ENCODE data around the gene IFT81.
"Not testable (repeated sequence)": the region's sequence is repeated elsewhere in the genome, so short reads cannot be mapped to it uniquely, and the experiment has no call there.

IFT81 gene

DNA sequence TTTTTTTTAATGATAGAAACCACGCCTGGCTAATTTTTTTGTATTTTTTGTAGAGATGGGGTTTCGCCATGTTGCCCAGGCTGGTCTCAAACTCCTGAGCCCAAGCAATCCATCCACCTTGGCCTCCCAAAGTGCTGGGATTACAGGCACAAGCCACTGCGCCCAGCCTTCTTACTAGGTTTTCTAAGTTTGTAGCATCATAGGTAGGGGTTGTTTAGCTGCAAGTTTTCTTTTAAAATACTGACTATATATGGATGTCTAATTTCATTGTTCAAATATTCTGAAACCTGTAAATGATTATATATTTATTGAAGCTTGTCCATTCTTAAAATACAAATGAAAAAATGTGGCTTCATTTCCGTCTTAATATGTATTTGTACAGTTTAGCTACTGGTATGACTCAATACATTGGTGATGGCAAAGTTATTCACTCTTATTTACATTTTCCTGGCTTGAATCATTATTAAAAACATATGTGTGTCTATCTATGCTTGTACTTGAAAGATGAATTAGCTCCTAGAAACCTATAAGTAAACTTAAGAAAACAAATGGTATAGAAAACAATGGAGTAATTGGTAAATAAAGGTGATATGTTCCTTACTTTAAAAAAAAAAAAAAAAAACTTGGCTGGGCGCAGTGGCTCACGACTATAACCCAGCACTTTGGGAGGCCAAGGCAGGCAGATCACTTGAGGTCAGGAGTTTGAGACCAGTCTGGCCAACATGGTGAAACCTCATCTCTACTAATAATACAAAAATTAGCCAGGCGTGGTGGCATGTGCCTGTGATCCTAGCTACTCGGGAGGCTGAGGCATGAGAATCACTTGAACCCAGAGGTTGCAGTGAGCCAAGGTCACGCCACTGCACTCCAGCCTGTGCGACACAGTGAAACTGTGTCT is 87.7 kb downstream of the IFT81 start:
- not testable (repeated sequence) for FAIRE-seq

DNA sequence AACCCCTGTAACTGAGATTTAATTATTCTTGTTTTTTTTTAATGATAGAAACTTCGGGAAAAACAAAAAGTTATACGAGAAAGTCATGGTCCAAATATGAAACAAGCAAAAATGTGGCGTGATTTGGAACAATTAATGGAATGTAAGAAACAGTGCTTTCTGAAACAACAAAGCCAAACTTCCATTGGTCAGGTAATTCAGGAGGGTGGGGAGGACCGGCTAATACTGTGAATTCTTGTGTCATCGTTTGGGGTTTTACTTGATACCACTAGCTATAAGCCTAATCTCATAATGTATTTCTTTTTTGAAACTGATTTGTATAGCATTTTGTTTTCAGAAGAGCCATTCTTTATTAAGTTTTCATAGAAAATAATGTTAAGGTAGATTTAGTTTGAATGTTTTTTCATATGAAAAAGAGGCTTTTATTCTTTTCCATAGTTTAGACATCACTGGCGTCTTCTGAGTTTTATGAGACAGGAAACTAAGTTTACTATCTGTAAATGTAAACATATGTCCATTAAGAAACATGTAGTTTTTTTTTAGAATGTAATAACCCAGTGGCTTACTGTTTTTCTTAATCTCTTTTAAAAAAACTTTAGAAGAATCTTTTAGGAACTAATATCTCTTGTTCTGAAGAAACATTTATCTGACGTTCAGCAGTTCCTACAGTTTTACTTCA is 94.0 kb downstream of the IFT81 start:
- peak; percentile 30 for FAIRE-seq

DNA sequence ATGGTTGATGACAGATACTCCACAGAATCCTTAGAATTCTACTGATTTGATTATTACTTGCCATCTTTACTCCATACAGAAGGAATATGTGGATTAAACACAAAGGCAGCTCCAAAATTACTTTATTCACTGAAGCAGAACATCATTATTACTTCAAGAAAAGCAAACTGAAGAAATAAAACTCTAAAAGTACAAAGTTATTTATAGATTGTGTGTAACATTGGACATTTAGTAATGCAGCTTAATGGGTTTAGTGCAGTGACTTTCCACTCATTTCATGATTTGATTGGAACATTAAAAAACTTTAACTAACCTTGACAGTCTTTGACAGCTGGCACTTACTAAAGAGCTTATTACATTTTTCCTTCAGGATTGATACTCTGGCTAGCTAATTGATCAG is 97.9 kb downstream of the IFT81 start:
- FAIRE-seq = no peak

DNA sequence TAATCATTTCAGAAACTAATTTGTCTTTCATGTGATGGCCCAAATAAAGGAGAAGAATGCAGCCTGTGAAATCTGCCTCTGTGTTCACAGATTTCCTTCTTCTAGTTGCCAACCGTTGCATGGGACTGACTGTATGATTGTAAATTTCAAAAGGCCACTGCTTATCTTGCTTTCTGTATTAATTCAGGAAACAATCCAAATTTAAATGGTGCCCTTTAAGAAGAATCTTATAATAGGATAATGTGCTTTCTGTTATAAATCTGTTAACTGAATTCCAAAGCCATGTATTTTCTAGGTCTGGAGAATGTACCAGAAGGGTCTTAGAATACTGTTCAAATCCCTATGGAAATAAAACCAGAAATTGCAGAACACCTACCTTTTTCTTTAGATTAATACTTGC is 98.3 kb downstream of the IFT81 start:
- no peak for FAIRE-seq

DNA sequence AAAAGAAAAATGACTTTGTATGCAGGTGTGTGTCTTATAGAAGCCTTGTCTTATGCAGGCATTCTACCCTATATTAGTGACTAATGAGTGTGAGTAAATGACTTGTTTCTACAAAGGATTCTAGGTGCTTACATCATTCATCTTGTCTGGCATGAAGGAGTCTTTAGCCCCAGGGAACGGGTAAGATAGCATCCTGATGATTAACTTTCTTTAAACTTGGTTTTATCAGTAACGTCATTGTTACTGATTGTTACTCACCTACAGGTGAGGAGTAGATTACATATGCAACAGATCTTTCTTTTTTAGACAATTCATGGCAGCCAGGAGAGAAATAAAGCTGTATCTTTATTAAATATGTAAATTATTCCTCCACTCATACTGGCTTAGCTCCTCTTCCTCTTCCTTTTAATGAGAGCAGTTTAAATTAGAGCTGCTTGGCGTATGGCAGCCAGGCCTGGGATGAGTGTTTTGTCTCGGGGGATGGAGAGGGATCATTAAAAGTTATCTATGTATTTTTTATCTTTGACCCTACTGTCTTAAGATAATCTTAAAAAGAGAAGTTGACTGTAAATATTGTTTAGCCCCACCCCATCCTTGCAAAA is 99.7 kb downstream of the IFT81 start:
- no peak for FAIRE-seq

DNA sequence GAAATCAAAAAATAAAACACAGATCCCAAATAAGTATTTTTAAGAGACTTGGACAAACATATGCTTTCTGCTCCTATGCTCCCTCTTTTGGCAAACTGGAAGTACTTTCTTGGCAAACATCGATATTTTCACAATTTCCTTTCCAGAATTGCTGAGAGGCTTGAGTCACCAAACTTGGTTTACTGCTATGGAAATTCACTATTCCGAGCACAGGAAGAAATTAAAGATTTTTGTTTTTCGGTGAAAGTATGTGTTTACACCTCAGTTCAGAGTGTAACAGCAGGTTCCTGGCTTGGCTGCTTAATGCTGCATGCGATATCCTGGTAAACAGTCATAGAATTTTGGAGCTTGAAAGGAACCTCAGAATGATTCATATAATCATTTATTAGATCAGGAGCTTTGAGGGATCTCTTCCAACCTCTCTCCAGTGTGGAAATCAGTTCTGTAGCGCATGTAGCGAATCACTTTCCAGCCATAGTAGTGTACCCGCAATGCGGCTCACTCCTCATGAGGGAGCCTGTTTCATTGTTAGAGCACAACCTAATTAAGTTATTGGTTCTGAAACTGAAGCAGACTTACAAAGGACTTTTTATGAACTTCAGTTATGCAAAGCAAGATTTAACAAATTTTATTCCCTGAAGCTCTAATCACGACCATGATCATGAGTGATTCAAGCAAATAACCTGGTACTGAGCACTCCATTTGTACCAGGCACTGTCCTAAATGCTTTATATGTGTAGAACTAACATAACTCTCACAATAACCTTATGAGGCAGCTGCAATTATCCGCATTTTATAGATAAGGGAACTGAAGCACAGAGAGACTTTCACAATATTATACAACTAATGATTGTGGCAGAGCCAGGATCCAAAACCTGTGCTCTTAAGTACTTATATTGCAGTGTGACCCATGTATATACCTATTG is 100.5 kb downstream of the IFT81 start:
- peak; percentile 45 for FAIRE-seq

DNA sequence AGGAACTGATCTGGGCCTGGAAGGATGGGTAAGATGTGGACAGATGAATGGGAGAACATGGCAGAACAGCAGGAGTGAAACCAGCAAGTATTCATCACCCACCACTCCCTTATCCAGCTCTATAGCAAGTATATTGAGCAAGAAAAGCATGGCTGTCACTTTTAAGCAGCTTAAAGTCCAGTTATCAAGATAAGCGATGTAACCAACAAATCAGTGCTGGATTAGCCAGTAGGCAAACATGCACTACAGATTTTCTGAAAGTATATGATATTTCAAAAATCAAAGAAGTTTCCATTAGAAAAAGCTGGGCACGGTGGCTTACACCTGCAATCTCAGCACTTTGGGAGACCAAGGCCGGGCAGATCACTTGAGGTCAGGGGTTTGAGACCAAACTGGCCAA is 103.0 kb downstream of the IFT81 start:
- FAIRE-seq = no peak

DNA sequence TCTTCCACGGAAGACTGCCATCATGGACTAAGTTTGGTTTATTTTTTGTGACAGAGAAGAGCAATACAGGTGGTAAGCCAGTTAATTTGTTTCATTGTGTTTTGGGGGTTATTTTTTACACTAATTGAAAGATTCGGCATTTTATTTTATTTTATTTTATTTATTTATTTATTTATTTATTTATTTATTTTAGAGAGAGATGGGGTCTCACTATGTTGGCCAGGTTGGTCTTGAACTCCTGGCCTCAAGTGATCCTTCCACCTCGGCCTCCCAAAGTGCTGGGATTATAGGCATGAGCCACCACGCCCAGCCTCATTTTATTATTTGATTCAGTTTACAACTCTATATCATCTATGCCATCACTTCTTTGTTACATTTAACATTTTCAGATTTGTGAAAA is 104.2 kb downstream of the IFT81 start:
- FAIRE-seq = not testable (repeated sequence)

DNA sequence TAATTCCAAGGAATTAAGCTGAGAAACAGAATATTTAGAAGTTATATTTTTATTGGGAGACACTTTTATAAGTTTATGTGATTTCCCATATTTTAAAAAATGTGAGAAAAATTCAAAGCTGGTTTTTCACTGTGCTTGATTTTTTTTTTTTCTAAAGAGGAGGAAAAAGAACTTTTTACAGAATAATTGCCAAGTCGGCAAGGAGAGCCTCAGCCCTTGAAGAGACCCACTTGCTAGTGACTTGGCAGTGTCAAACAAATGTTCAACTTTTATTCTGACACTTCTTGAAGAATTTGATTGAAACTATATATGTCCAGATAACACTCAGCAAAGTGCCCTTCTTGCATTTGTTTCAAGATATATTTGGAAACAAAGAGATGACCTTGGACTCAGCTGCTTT is 104.6 kb downstream of the IFT81 start:
- FAIRE-seq = peak; percentile 13

DNA sequence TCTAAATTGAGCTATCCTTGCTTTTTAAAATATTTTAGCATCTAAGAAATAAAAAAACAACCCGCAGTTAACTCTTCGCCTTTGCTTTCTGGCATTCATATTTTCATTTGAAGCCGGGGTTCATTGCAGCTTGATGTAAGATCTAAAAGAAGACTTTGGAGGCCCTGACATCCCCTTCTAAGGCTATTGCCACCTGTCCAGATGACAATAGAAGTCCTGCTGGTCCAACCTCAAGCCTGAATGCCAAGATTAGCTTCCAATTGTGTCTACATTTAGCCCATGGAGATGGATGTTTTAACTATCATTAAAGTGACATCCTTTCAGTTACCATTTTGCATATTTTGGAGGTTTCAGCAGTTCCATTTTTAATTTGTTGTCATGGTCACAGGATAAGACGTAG is 105.3 kb downstream of the IFT81 start:
- FAIRE-seq = no peak

DNA sequence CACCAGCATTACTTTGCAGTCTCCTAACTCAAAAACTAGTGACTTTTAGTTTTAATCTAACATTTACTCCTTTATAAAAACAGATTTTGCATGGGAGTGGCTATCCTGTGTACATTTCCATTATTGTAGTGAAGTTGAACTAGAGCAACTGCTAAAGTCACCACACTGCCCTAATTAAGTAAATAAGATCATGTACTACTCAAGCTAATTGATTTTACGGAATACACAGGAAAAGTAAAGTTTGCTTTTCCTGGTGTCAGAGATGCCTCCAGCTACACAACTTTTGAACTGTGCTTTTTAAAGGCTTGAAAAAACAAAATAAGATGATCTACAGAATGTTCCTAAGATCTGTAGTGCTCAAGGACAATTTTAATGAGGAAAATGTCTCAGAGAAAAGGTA is 106.5 kb downstream of the IFT81 start:
- no peak for FAIRE-seq

DNA sequence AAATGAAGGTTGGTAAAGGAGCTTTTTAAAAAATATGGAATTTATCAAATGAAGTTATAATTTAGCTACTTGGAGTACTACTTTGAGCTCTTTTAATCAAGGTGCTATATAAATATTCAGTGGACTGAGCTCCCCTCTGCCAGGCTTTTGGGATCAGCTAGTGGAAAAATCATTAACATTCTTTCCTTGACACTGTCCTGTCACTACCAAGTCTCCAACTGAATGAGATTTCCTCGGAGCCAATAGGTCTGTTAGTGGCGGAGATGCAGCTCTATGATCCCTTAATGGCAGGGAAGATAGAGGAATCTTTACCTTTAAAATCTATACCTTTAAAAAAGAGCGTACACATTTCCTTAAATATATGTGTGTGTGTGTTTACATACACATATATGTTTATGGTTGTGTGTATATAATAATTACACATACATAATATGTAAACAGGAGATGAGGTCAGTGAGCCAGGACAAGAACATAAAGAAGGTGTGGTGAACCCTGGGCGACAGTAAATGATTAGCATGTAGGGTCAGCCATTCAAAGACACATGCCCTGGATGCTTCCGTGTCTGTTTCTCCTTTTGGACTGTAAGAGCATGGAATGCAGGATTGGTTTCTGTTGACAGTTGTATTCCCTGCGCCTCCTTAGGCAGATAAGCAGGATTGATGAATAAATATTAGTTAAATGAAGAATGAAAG is 109.2 kb downstream of the IFT81 start:
- no peak for FAIRE-seq

DNA sequence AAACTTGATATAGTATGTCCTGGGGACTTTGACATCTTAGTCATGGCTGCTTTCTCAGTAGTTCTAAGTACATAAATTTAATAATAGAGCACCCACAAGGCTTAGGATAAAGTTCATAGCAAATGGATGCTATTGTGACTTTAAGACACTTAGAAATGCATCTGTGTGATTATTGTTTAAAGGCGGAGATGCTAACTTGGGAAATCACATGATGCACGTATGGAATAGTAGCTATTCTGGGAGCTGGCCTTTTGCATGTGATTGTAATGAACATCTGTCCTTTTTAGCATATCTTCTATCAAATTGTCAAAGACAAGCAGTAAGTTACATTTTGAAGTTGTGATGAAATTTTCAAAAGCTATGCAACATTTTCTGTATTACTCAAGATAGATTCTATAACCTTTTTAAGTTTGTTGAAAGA is 110.2 kb downstream of the IFT81 start:
- FAIRE-seq = no peak

DNA sequence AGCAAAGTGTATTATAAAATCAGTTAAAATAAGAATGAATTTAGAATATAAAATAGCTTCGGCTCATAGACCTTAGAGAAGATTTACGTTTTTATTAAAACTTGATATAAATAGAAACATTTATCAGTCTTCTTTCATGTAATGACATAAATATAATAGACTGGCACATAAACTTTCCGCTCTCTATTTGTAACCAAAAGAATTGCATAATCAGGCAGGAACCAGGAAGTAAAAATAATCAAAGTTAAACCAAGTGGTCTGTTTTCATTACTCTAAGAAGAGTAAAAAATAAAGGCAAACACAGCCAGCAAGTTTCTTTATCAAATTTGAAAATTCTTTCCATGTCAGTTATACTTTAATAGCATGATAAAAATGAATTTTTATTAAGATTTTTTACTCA is 110.6 kb downstream of the IFT81 start:
- FAIRE-seq = peak; percentile 37

DNA sequence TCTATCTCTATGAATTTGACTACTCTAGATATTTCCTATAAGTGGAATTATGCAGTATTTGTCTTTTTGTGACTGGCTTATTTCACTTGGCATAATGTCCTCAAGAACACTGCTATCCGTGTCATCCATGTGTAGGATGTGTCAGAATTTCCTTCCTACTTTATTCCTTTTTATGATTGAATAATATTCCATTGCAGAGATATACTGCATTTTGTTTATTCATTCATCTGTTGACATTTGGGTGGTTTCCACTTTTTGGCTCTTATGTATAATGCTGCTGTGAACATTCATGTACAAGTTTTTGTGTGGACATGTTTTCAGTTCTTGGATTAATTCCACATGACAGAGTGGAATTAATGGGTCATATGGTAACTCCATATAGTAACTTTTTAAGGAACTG is 111.2 kb downstream of the IFT81 start:
- FAIRE-seq = no peak

DNA sequence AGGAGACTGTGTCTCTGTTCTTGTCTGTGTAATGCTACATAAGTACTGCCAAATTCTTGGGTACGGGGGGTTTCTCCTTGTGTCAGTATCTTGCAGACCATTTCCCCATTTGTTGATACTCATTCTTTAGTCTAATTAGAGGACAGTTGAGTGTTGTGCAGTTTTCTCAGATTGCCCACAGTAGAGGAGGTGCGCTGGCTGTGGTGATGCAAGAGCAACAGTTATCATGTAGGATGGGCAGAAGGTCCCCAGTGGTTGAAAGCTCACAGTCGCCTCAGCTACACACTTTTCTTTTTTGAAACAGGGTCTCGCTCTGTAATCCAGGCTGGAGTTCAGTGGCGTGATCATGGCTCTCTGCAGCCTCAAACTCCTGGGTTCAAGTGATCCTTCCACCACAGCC is 119.1 kb downstream of the IFT81 start:
- FAIRE-seq = no peak

DNA sequence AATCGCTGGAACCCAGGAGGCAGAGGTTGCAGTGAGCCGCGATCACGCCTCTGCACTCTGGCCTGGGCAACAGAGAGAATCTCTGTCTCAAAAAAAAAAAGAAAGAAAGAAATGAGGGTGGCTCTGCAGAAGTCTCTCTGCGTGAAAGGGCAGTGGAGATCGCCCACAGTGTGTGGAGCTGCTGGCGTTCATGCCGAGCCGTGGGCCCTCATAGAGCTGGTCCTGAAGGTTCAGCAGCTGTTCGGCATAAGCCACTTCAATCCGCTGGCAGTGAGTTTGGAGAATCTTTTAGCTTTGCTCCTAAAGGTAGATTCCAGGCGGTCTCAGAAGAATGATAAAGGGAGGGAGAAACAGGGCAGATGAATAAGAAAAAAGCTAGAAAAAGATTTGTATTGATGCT is 120.2 kb downstream of the IFT81 start:
- FAIRE-seq = no peak

DNA sequence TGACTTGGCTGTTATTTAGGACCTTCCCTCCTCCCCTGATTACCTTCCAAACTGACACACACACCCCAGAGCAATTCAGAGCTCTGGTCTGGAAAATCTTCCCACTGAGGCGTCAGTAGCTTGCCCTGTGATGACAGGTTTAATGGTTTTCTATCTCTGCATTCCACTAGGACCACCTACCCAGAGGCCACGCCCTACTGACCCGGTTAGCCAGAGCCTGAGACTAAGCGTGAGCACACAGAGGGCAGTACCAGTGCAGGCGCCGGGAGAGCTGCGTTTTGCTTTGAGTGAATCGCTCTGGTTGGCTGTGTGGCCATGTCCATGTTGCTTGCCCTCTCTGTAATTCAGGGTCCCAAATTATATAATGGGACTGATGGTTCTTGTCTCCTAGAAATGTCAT is 120.7 kb downstream of the IFT81 start:
- no peak for FAIRE-seq

DNA sequence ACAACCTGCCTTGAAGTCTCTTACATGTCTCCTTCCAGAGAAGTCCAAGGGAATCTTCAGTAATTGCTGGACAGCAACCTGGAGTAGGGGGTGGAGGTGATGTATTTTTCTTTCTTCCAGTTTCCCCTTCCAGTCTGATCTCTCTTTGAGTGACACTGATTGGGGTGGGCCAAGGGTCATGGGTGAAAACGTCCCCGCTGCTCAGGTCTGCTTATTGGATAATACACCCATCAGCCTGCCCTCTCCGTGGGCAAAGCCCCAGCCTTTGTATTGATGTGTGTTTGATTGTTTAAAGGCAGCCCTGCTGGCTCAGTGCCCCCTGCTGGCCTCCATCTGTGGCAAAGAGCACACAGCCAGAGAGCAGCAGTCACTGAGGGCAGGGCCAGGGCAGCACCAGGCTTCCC is 121.2 kb downstream of the IFT81 start:
- no peak for FAIRE-seq

DNA sequence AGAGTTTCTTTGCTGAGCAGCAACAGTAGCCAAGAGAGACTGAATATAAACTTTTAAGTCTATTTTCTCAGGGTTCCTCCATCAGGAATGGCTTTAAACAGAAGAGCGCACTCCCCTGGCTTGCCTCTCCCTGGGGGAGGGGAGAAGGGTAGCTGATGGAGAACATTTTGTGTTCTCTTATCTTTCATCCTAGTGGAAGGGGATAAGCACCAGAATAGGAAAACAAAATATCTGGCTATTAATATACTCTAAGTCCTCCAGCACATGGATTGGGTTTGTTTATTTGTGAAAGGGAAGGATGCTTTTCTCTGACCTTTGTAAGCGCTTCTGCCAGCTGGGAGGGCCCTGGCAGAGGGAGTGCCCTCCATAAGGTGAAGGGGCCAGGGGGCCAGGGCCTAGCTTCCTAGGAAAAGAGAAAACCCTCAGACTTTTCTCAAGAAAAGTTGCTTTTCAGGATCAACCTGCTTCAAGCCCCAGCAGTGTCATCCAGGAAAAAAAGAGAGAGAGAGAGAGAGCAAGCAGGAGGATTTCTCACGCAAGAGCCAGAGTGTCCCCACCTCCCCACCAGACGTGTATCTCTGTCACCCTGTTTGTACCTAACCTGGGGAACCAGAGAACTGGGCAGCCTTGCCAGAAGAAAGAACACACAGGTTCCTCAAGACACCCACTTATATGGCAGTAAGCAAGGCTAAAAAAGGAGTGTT is 122.6 kb downstream of the IFT81 start:
- no peak for FAIRE-seq

DNA sequence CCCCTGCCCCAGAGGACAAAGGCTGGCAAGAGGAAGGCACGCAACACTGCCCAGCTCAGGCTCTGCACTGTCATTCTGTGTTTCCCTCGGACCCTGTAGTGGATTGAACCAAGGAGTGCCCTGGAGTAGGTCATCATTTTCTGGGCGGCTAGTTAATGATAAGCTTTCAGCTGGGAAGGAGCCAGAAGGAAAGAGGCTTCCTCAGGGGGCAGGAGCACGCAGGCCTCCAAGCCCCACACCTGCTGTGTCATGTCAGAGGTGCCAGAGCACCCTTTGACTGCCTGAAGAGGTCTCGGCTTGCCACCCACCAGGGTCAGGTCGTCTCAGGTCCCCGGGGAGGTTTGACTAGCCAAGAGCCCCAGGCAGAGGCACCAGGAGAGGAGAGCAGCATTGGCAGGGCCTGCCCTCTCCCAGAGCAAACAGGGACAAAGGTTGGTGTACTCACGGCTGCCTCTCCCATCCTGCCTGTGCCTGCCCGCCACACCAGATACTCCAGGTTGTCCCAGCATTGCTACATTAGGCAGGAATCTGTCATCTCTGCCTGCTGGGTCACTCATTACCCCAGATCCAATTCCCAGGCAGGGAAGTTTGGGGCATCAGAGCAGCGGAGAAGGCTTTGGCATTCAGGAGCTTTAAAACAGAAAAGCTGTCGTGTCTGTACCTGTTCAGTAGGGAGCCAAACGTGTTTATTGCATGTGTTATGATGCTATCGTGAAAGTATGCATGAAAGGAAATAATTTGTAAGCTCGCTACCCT is 123.4 kb downstream of the IFT81 start:
- FAIRE-seq = no peak
